ENCODE results near the gene NUDT3.
"Not testable (repeated sequence)": the region's sequence is repeated elsewhere in the genome, so short reads cannot be mapped to it uniquely, and the experiment has no call there.

Gene NUDT3

DNA sequence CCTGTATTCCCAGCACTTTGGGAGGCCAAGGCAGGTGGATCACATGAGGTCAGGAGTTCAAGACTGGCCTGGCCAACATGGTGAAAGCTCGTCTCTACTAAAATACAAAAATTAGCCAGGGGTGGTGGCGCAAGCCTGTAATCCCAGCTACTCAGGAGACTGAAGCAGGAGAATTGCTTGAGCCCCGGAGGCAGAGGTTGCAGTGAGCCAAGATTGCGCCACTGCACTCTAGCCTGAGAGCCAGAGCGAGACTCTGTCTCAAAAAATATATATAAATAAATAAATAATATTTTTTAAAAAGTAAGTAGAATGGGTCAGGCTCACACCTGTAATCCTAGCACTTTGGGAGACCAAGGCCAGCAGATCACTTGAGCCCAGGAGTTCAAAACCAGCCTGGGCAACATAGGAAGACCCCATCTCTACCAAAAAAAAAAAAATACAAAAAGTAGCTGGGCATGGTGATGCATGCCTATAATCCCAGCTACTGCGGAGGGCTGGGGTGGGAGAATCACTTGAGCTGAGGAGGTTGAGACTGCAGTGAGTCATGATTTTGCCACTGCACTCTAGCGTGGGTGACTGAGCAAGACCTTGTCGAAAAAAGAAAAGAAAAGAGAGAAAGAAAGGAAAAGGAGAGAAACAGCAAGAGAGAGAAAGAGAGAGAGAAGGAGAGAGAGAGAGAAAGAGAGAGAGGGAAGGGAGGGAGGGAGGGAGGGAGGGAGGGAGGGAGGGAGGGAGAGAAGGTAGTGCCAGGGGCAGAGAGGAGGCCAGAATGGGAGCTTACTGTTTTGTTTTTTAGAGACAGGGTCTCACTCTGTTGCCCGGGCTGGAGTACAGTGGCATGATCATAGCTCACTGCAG, 26.5 kb downstream of the NUDT3 start:
- not testable (repeated sequence) for DNase-seq

DNA sequence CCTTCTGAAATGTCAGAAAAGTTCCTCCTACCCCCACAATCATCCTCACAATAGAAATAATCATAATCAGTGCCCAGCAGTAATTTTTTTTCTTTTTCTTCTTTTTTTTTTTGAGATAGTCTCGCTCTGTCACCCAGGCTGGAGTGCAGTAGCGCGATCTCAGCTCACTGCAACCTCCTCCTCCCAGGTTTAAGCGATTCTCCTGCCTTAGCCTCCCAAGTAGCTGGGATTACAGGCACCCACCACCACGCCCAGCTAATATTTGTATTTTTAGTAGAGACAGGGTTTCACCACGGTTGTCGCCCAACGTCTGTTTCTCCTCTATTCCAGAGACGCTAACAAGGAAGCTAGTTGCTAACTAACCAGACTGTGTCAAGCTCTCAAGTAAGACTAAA, 28.8 kb downstream of the NUDT3 start:
- DNase-seq, result not testable (repeated sequence)

- DNase-seq, result no peak
These were observed 29.4 kb downstream of the NUDT3 start for GRCh38 chr6:34362909-34363680.

- DNase-seq, result no peak
These were observed 30.3 kb downstream of the NUDT3 start for GRCh38 chr6:34362176-34362575.

- DNase-seq, result no peak
These were observed 31.9 kb downstream of the NUDT3 start for GRCh38 chr6:34360556-34360955.

- peak; percentile 33 to 77 for DNase-seq
These were observed 32.9 kb downstream of the NUDT3 start for GRCh38 chr6:34359418-34360158.

- DNase-seq, result peak; percentile 65 to 91
These were observed 34.0 kb downstream of the NUDT3 start for GRCh38 chr6:34358389-34358905.

DNA sequence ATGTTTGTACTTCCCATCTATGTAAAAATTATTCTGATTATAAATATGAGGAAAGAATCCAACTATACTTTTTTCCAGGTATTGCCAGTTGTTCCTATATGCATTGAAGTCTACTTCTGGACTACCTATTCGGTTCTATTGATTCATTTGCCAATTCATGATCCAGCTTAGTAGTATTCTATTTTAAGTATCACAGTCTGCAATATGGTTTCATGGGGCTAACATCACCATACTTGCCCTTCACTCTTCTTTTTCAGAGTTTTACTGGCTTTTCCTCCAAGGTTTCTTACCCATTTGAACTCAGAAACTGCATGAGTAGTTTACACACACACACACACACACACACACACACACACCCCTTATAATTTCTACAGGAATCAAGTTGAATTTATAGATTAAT, 34.5 kb downstream of the NUDT3 start:
- no peak for DNase-seq

GRCh38 chr6:34355889-34356288, 36.6 kb downstream of the NUDT3 start:
- no peak for DNase-seq

GRCh38 chr6:34354230-34354629, 38.2 kb downstream of the NUDT3 start:
- DNase-seq, result not testable (repeated sequence)

GRCh38 chr6:34353530-34353929, 38.9 kb downstream of the NUDT3 start:
- not testable (repeated sequence) for DNase-seq

DNA sequence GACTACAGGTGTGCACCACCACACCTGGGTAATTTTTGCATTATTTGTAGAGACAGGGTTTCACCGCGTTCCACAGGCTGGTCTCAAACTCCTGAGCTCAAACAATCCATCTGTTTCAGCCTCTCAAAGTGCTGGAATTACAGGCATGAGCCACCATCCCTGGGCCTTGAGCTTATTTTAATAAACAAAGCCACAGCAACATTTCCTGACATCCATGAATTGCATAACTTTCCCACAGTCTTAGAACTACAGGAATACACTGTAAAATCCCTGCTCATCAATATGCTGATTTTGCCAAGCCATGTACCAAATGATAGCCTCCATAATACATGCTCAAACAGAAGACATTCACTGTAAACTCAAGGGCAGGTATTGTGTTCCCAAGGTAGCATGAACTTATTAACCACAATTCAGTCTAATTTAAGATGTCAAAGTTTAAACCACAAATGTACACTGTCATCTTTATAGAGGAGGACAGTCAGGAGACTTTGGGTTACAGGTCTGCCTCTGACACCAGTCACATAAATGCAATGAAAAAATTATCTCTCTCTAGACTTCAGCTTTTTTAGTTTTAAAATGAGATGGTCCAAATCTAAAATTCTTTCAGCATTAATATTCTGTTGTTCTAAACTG, 40.0 kb downstream of the NUDT3 start:
- no peak for DNase-seq

DNA sequence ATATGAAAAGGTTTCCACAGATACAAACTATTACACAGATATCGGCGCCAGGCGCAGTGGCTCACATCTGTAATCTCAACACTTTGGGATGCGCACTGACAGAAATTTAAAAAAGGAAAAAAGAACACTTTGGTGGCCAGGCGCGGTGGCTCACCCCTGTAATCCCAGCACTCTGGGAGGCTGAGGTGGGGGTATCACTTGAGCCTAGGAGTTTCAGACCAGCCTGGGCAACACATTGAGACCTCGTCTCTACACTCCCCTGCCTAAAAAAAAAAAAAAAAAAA, 41.6 kb downstream of the NUDT3 start:
- no peak for DNase-seq

DNA sequence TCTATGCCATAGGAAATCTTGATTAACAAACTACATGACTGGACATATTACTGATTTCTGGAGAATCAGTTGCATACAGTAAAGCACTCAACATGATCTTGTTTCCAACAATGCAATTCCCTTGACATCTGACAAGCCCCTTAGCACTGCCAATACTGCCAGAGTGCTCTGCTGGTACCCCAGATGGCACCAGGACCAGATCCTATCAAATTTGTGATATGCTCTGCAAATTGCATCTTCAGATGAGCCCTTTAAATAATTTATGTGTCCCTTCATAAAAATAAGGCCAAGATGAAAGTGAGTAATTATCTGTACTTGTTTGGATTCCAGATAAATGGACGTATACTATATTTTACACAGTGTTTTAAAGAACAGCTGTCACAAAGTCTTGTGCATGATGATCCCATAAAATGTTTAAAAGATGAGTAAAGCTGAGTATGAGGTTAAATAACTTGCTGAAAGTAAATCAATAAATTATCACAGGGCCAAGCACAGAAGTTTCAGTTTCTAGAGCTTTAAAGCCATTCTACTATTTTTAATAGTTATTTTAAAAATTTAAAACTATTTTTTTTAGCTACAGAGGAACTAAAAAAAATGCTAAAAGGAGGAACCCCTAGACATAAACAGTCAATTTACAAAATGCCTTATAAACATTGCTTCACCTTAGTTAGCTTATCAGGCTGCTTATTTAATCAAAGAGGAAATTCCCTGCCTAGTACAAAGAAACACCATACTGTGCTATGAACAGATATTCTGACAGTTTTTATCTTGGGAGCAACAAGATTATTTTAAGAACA, 42.1 kb downstream of the NUDT3 start:
- peak; percentile 58 to 85 for DNase-seq

GRCh38 chr6:34349211-34349610, 43.3 kb downstream of the NUDT3 start:
- no peak for DNase-seq

GRCh38 chr6:34347303-34347702, 45.2 kb downstream of the NUDT3 start:
- DNase-seq, result no peak

DNA sequence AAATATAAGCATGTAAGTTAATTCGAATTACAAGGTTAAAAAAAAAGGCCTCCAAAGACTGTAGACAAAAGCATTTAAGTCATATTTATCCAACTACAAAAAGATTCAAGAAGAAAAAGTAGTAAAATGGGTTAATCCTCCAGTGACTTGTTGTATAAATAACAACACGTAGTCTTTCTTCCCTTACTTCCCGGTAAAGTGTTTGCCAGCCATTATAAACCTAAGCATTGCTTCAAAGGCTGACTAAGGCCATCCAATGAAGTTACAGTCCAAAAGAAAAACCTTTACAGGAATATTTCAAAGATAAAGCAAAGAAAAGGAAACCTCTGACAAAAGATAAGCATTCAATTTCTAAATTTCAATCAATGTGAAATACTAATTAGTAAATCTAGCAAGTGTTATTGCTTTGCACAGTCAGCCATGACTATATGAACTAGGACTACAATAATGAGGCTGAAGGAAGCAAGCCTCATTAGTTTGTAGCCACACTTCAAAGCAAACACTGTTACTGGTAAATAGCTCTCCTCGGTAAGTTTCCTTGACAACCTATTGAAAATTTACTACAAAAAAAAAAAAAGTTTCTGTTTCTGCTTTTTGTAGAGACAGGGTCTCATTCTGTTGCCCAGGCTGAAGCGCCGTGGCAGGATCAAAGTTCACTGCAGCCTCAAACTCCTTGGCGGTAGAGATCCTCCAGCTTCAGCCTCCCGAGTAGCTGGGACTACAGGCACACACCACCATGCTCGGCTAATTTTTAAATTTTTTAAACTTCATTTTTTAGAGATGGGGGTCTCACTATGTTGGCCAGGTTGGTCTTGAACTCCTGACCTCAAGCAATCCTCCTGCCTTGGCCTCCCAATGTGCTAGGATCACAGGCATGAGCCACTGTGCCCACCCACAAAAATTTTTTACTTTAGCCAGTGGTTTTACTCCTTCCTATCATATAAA, 46.0 kb downstream of the NUDT3 start:
- DNase-seq, result no peak

DNA sequence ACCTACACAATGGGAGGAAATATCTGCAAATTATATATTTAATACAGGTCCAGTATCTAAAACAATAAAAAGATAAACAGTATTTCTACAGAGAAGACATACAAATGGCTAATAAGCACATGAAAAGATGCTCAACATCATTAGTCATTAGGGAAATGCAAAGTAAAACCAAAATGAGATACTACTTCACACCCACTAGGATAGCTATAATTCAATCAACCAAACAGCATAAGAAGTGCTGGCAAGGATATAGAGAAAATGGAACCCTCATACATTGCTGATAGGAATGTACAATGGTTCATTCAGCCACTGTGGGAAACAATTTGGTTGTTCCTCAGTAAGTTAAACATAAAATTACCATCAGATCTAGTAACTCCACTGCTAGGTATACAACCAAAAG, 48.7 kb downstream of the NUDT3 start:
- no peak for DNase-seq

DNA sequence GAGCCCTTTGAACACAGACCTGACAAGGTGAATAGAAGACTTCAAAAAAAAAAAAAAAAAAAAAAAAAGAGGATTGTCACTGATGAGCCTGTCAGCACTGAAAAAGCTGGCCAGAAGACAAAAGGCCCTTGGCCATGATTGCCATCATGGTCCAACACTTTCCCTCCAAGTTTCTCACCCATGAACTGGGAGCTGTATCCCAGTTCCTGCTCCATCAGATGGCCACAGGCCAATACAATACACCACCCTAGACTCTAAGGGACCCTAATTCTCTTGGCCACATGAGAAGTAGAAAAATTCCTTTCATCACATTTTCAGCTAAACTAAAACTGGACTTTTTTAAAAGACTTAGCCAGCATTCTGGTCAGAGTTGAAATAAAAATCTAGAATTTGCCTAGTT, 50.2 kb downstream of the NUDT3 start:
- peak in 1 of 2 experiments; percentile 17 for DNase-seq

- peak in 1 of 2 experiments; percentile 59 for DNase-seq
These were observed 50.9 kb downstream of the NUDT3 start for GRCh38 chr6:34341481-34341971.

All from NCI-H446 (cell line).